Tongue (tissue), 3 donors: ENCODE measurements around the gene VN1R5. TPM values are rescaled to one million over a fixed set of nuclear protein-coding genes. Genes with fewer than 3 reads are reported as not detected.

Source experiments
- DNase-seq: peaks from one replicate; pipeline ENCODE4 v3.0.0-alpha.2; 2015
- small RNA-seq: library from RNA; depleted of rRNA; stranded (forward); fragments of <200 nt; gene quantifications from one replicate; pipeline ENCODE3, GENCODE V24; 2014; ENCODE audit warnings: low replicate concordance
- total RNA-seq: library from RNA; depleted of rRNA; stranded (reverse); fragments of >200 nt; gene quantifications from one replicate; pipeline ENCODE4 v1.2.3, GENCODE V29; 2014

The VN1R5 gene
- total RNA-seq, 1 donor from 2014 or later = not detected

GRCh38 chr1:247301176-247301540 is 45.3 kb downstream of the VN1R5 start:
- no peak for DNase-seq

GRCh38 chr1:247303216-247303615 is 47.3 kb downstream of the VN1R5 start:
- DNase-seq = no peak

- no peak for DNase-seq
Measured at GRCh38 chr1:247304031-247304430, 48.2 kb downstream of the VN1R5 start.

Small RNAs within 50 kb of the gene (small RNA-seq; reads per million reads assigned to genes)
- not detected for gene RF00019

Other genes with a start within 250 kb of the VN1R5 start
- 3.5 TPM for gene ZNF695, start 248.0 kb upstream of the VN1R5 start, total RNA-seq
- gene ZNF670, start 177.3 kb upstream of the VN1R5 start, total RNA-seq = 5.5 TPM
- 5.4 TPM for gene ZNF669, start 151.7 kb upstream of the VN1R5 start, total RNA-seq
- 63.6 TPM for gene ZNF124, start 84.1 kb upstream of the VN1R5 start, total RNA-seq
- gene ZNF496, start 75.8 kb downstream of the VN1R5 start, total RNA-seq = 32.1 TPM
- 3.8 TPM for gene NLRP3, start 160.1 kb downstream of the VN1R5 start, total RNA-seq
- gene OR2B11, start 202.0 kb downstream of the VN1R5 start, total RNA-seq = not detected